Common myeloid progenitor, CD34-positive (primary cell): Measurements from ENCODE around the gene F7.
"Not testable (repeated sequence)": the region's sequence is repeated elsewhere in the genome, so short reads cannot be mapped to it uniquely, and the experiment has no call there.

Experiments used
- CTCF ChIA-PET: fragments of 350-600 bp; sonication (Branson Sonifier 250); formaldehyde crosslinking; loops from one replicate; lab custom pipeline; 2021; ENCODE audit warnings: antibody characterized with exemption; lab: Charles Lee
- POLR2A ChIA-PET: fragments of 350-600 bp; sonication (Branson Sonifier 250); formaldehyde crosslinking; loops from one replicate; lab custom pipeline; 2021; ENCODE audit warnings: antibody characterized with exemption; lab: Charles Lee
- DNase-seq, 3 donors: peaks; one replicate each; pipeline versions ENCODE4 v3.0.0 to v3.0.0-alpha.2; 2013
- H3K27ac ChIP-seq, 2 experiments: 1 replicate in 1 of 2; 2 replicates in 1 of 2; pipeline ENCODE4 v1.7.0; 2013; ENCODE audit warnings: inconsistent platforms in 2 of 2, low read length in 2 of 2, mild to moderate bottlenecking in 2 of 2, low read depth in 1 of 2, moderate library complexity in 1 of 2; ENCODE audit not compliant: severe bottlenecking in 2 of 2, insufficient read depth in 1 of 2, poor library complexity in 1 of 2
- H3K27me3 ChIP-seq, 5 experiments: replicated peaks in 2 of 5; 1 replicate in 3 of 5; 2 replicates in 2 of 5; pipeline versions ENCODE4 v1.6.1 to v1.7.0; 2013; ENCODE audit warnings: low read length in 4 of 5, mild to moderate bottlenecking in 2 of 5, moderate library complexity in 2 of 5, inconsistent platforms in 1 of 5; ENCODE audit not compliant: insufficient read depth in 5 of 5, control insufficient read depth in 4 of 5
- H3K36me3 ChIP-seq, 4 experiments: 1 replicate in 2 of 4; 2 replicates in 2 of 4; pipeline versions ENCODE4 v1.6.1 to v1.7.0; 2013; ENCODE audit warnings: low read length in 3 of 4, control low read depth in 1 of 4, mild to moderate bottlenecking in 1 of 4; ENCODE audit not compliant: control insufficient read depth in 4 of 4, insufficient read depth in 4 of 4
- H3K4me1 ChIP-seq, 4 experiments: 1 replicate in 3 of 4; 2 replicates in 1 of 4; pipeline versions ENCODE4 v1.6.1 to v1.7.1; 2013; ENCODE audit warnings: low read length in 3 of 4, mild to moderate bottlenecking in 3 of 4, control low read depth in 1 of 4, inconsistent platforms in 1 of 4, moderate library complexity in 1 of 4; ENCODE audit not compliant: control insufficient read depth in 4 of 4, insufficient read depth in 4 of 4; ENCODE audit errors: control extremely low read depth in 1 of 4
- H3K4me3 ChIP-seq, 7 experiments: 1 replicate in 4 of 7; 2 replicates in 3 of 7; pipeline versions ENCODE4 v1.5.1 to v1.7.0; 2013; ENCODE audit warnings: mild to moderate bottlenecking in 7 of 7, low read length in 6 of 7, moderate library complexity in 6 of 7, inconsistent platforms in 2 of 7, low read depth in 2 of 7, control low read depth in 1 of 7; ENCODE audit not compliant: insufficient read depth in 4 of 7, control insufficient read depth in 1 of 7; ENCODE audit errors: extremely low read depth in 1 of 7
- H3K9me3 ChIP-seq, 5 experiments: 1 replicate in 4 of 5; 2 replicates in 1 of 5; pipeline versions ENCODE4 v1.6.1 to v1.7.1; 2013; ENCODE audit warnings: low read length in 4 of 5, mild to moderate bottlenecking in 2 of 5, inconsistent platforms in 1 of 5, low read depth in 1 of 5, moderate library complexity in 1 of 5; ENCODE audit not compliant: control insufficient read depth in 4 of 5, insufficient read depth in 2 of 5; ENCODE audit errors: control extremely low read depth in 1 of 5
- WGBS: methylation state at CpG from one replicate; pipeline ENCODE4 v1.1.5; 2013; ENCODE audit not compliant: insufficient coverage; 5-methylcytosine and 5-hydroxymethylcytosine counted together

The F7 gene

DNA sequence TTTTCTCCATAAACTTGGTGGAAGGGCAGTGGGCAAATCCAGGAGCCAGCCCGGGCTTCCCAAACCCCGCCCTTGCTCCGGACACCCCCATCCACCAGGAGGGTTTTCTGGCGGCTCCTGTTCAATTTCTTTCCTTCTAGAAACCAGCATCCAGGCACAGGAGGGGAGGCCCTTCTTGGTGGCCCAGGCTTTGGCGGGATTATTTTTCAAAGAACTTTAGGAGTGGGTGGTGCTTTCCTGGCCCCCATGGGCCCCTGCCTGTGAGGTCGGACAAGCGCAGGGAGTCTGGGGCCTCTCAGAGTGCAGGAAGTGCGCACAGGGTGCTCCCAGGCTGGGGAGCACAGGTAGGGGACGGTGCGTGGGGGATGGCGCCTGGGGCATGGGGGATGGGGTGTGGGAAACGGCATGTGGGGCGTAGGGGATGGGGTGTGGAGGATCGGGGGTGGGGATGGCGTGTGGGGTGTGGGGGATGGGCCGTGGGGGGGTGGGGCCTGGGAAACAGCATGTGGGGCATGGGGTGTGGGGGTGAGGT is 396 bp downstream of the F7 start:
- 49% methylated on average over 6 of the region's 16 CpGs for WGBS

DNA sequence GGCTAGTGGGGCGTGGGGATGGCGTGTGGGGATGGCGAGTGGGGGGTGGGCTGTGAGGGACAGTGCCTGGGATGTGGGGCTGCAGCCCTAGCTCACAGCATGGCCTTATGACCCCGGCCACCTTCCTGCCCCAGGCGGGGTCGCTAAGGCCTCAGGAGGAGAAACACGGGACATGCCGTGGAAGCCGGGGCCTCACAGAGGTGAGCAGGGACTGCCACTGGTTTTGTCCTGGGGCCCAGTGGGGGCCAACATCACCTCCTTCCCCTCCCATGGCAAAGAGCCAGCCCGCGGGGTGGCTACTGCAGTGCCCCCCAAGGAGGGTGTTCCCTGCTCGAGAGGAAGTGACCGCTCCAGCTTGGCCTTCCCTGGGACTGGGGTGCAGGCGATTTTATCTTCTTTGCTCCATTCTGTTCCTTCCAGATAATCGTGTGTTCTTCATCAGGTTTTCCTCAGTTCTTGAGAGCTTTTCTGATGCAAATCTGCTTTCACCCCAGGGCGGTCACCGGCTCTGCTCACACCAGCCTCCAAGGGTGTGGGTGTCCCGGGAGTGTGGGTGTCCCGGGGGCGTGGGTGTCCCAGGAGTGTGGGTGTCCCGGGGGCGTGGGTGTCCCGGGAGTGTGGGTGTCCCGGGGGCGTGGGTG is 1.2 kb downstream of the F7 start:
- H3K36me3 ChIP-seq, result no peaks in the 10 kb centered on the region
- POLR2A ChIA-PET, result no interaction called here
- H3K9me3 ChIP-seq, result peaks cover 0 to 11% (median 6%) of the 10 kb centered on the region in 5 experiments
- H3K27me3 ChIP-seq, result peaks cover 0 to 50% (median 14%) of the 10 kb centered on the region in 5 experiments
- WGBS, result 69% methylated on average over 12 of the region's 25 CpGs
- DNase-seq, result no peak
- CTCF ChIA-PET, result no interaction called here
- H3K4me3 ChIP-seq, result no peak overlapping the region
- H3K27ac ChIP-seq, result no peak overlapping the region
- H3K4me1 ChIP-seq, result peaks cover 0 to 13% (median 12%) of the 10 kb centered on the region in 4 experiments

More for the DNA sequence above, 396 bp downstream of the F7 start:
- no peak for DNase-seq
- no peak overlapping the region for H3K27ac ChIP-seq
- peaks cover 0 to 13% (median 11%) of the 10 kb centered on the region in 4 experiments for H3K4me1 ChIP-seq
- H3K27me3 ChIP-seq, result peaks cover 0 to 45% (median 13%) of the 10 kb centered on the region in 5 experiments
- ChIA-PET CTCF (no interaction called here), POLR2A (no interaction called here)
- peaks cover 0 to 11% (median 6%) of the 10 kb centered on the region in 5 experiments for H3K9me3 ChIP-seq
- no peak overlapping the region for H3K4me3 ChIP-seq
- no peaks in the 10 kb centered on the region for H3K36me3 ChIP-seq

DNA sequence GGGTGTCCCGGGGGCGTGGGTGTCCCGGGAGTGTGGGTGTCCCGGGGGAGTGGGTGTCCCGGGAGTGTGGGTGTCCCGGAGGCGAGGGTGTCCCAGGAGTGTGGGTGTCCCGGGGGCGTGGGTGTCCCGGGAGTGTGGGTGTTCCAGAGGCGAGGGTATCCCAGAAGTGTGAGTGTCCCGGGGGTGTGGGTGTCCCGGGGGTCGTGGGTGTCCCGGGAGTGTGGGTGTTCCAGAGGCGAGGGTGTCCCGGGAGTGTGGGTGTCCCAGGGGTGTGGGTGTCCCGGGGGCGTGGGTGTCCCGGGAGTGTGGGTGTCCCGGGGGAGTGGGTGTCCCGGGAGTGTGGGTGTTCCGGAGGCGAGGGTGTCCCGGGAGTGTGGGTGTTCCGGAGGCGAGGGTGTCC is 2.9 kb downstream of the F7 start:
- DNase-seq, POLR2A ChIA-PET, H3K27ac ChIP-seq, H3K36me3 ChIP-seq, CTCF ChIA-PET, H3K4me3 ChIP-seq: not testable (repeated sequence)
- Histone ChIP-seq H3K27me3 (peaks cover 0 to 53% (median 14%) of the 10 kb centered on the region in 5 experiments), H3K4me1 (peaks cover 0 to 20% (median 19%) of the 10 kb centered on the region in 4 experiments), H3K9me3 (peaks cover 0 to 11% (median 6%) of the 10 kb centered on the region in 5 experiments)
- WGBS, result 100% methylated on average over 7 of the region's 27 CpGs

DNA sequence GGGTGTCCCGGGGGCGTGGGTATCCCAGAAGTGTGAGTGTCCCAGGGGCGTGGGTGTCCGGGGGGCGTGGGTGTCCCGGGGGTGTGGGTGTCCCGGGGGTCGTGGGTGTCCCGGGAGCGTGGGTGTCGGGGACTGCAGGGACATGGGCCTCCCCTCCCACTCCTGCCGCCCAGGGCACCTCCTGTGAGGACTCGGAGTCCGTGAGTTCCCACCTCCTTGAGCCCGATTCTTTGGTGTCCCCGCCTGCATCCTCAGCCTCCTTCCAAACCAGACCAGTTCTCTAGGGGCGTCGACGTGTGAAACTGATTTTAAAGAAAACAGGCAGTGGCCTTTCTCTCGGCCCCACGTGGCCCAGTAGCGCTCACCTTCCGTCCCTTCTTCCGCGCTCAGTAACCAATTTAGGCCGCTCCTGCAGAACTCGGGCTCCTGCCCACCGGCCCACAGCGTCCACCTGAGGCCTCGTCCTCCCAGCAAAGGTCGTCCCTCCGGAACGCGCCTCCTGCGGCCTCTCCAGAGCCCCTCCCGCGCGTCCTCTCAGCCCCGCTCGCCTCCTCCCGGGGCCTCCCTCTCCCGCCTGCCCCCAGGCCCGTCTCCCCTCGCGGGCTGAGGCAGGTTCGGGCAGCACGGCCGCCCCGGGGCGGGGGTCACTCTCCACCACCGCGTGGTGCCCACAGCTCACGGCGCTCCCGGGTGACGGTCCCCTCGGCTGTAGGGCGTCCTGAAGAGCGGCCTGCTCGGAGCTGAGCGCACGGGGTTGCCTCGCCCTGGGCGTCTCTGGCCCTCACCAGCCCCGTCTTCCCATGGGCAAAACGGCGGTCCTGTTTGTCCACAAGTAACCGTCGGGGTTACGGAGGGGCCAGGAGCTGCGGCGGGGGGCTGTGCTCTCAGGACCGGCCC is 3.8 kb downstream of the F7 start:
- H3K27ac ChIP-seq, result no peak overlapping the region
- DNase-seq, result peak in 1 of 3 donors; percentile 8
- peak overlapping the region in 2 of 7 experiments; percentile 60 to 70 for H3K4me3 ChIP-seq
- H3K27me3 ChIP-seq, result peaks cover 0 to 45% (median 14%) of the 10 kb centered on the region in 5 experiments
- ChIA-PET POLR2A (no interaction called here), CTCF (no interaction called here)
- no peaks in the 10 kb centered on the region for H3K36me3 ChIP-seq
- peaks cover 0 to 11% (median 6%) of the 10 kb centered on the region in 5 experiments for H3K9me3 ChIP-seq
- 35% methylated on average over 71 of the region's 73 CpGs for WGBS
- H3K4me1 ChIP-seq, result peaks cover 0 to 24% (median 22%) of the 10 kb centered on the region in 4 experiments

DNA sequence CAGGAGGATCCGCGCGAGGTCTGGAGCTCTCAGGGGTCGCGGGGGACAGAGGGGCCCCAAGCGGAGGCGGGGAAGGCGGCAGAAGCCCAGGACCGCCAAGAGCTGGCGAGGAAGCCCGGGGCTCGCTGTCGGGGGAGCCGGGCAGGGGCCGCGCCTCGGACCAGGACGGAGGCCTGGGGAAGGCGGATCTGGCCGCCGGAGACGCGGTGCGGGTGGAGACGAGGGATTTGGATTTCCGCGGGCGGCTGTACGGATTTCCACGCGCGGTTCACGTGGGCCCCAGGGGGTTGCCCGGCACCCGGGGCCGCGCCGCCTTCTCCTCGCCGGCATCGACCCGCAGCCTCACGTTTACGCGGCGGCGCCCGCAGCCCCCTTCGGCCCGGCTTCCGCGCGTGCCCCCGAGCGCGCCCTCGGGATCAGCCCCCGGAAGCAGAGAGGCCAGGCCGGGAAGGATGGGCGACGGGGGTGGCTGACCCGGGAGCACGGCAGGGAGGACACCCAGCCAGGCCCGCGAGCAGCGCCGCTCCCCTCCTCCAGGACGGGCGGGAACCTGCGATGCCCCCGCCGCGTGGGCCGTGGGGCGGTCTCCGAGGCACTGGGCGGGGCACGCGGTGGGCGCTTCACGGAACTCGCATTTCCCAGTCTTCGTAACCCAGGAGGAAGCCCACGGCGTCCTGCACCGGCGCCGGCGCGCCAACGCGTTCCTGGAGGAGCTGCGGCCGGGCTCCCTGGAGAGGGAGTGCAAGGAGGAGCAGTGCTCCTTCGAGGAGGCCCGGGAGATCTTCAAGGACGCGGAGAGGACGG is 4.7 kb downstream of the F7 start:
- POLR2A ChIA-PET, result no interaction called here

DNA sequence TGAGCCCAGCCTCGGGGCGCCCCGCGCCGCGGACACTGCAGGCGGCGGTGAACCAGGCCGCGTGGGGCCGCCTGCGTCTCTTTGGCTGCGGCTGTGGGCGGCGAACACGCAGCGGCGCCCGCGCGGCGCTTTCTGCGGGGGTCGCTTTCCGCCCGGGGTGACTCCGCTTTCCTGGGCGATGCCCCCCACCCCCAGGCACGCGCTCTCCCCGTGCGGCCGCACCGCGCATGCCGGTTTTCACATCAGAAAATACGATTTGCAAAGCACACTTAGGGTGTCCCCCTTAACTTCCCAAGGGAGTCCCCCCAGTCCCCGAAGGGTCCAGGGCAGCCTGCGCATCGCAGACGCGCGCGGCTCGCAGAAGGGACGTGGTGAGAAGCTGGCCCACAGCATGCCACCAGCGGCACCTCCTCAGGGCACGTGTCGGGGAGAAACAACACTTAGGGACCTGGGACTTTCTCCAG is 5.3 kb downstream of the F7 start:
- ChIA-PET POLR2A (no interaction called here), CTCF (no interaction called here)
- WGBS, result 16% methylated on average over 45 of the region's 49 CpGs
- Histone ChIP-seq H3K27ac (no peak overlapping the region), H3K9me3 (peaks cover 0 to 11% (median 6%) of the 10 kb centered on the region in 5 experiments), H3K4me1 (peaks cover 0 to 24% (median 22%) of the 10 kb centered on the region in 4 experiments), H3K36me3 (no peaks in the 10 kb centered on the region), H3K4me3 (peak overlapping the region in 6 of 7 experiments; percentile 42 to 73 (median 56)), H3K27me3 (peaks cover 0 to 32% (median 11%) of the 10 kb centered on the region in 5 experiments)
- peak in 2 of 3 donors; percentile 17 to 42 for DNase-seq

More for the DNA sequence above, 4.7 kb downstream of the F7 start:
- Histone ChIP-seq H3K27me3 (peaks cover 0 to 39% (median 14%) of the 10 kb centered on the region in 5 experiments), H3K4me3 (peak overlapping the region; percentile 3 to 73 (median 51)), H3K27ac (no peak overlapping the region), H3K36me3 (no peaks in the 10 kb centered on the region), H3K4me1 (peaks cover 0 to 24% (median 22%) of the 10 kb centered on the region in 4 experiments), H3K9me3 (peaks cover 0 to 11% (median 6%) of the 10 kb centered on the region in 5 experiments)
- CTCF ChIA-PET, result no interaction called here
- DNase-seq, result peak in 2 of 3 donors; percentile 44 to 55
- 1% methylated on average over 60 of the region's 99 CpGs for WGBS
